ENCODE results near the gene AQP5. TPM values are rescaled to one million over a fixed set of nuclear protein-coding genes. Genes with fewer than 3 reads are reported as not detected.

The AQP5 gene
- total RNA-seq, 2 donors from 2014 or later: not detected

GRCh38 chr12:49948866-49949845, 12.5 kb upstream of the AQP5 start:
- Mint-ChIP-seq H3K36me3 (ENCODE audit: insufficient read depth in 2 of 2) (no peaks in the 10 kb centered on the region), H3K27me3 (ENCODE audit: low read depth) (peaks cover 7% of the 10 kb centered on the region), H3K27ac (no peak overlapping the region), H3K4me1 (ENCODE audit: low read depth) (peaks cover 23% of the 10 kb centered on the region), H3K9me3 (no peaks in the 10 kb centered on the region), H3K4me3 (no peak overlapping the region)
- no peak for DNase-seq
- ATAC-seq (replicated peaks in 1 of 2): no peak

DNA sequence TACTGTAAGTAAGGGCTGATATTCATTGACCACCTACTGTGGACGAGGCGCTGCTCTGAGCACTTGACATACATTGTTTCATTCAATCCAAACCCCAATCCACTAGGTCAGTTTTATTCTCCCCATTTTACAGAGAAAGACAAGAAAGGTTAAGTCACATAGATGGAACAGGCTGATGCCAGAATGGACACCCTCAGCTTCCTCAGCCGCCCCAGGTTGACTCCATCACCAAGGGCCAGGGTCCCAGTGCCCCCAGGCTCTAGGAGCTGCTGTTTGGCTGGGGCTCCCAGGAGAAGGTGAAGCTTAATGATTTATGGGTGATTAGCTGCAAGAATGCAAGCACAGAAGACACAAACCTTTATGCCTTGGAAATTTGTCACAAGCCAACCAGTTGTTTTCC, 11.8 kb upstream of the AQP5 start:
- Mint-ChIP-seq H3K4me3 (no peak overlapping the region), H3K36me3 (ENCODE audit: insufficient read depth in 2 of 2) (no peaks in the 10 kb centered on the region)

GRCh38 chr12:49950273-49951251, 11.1 kb upstream of the AQP5 start, which contains the start of gene AQP2:
AQP2 (plus strand) TSS chr12:49950737; CDS start chr12:49950831, 94 bp downstream.
- H3K9me3 Mint-ChIP-seq: no peaks in the 10 kb centered on the region

More for the DNA sequence above, 11.8 kb upstream of the AQP5 start:
- Mint-ChIP-seq H3K27ac (no peak overlapping the region), H3K9me3 (no peaks in the 10 kb centered on the region), H3K4me1 (ENCODE audit: low read depth) (peaks cover 17% of the 10 kb centered on the region), H3K27me3 (ENCODE audit: low read depth) (peaks cover 14% of the 10 kb centered on the region)
- ATAC-seq (replicated peaks in 1 of 2) (no peak), DNase-seq (no peak)

GRCh38 chr12:49951411-49952240, 10.0 kb upstream of the AQP5 start:
- Mint-ChIP-seq H3K36me3 (ENCODE audit: insufficient read depth in 2 of 2) (no peaks in the 10 kb centered on the region), H3K9me3 (no peaks in the 10 kb centered on the region), H3K27me3 (ENCODE audit: low read depth) (peaks cover 27% of the 10 kb centered on the region), H3K27ac (no peak overlapping the region), H3K4me3 (no peak overlapping the region), H3K4me1 (ENCODE audit: low read depth) (no peaks in the 10 kb centered on the region)
- no peak for ATAC-seq (replicated peaks in 1 of 2)
- no peak for DNase-seq

More at GRCh38 chr12:49950273-49951251, 11.1 kb upstream of the AQP5 start, which contains the start of gene AQP2:
- Mint-ChIP-seq H3K27me3 (ENCODE audit: low read depth) (peaks cover 19% of the 10 kb centered on the region), H3K4me3 (no peak within 1 kb of the TSS), H3K4me1 (ENCODE audit: low read depth) (peaks cover 10% of the 10 kb centered on the region), H3K27ac (no peak within 1 kb of the TSS), H3K36me3 (ENCODE audit: insufficient read depth in 2 of 2) (no peaks in the 10 kb centered on the region)
- ATAC-seq (replicated peaks in 1 of 2) (no peak), DNase-seq (no peak)

DNA sequence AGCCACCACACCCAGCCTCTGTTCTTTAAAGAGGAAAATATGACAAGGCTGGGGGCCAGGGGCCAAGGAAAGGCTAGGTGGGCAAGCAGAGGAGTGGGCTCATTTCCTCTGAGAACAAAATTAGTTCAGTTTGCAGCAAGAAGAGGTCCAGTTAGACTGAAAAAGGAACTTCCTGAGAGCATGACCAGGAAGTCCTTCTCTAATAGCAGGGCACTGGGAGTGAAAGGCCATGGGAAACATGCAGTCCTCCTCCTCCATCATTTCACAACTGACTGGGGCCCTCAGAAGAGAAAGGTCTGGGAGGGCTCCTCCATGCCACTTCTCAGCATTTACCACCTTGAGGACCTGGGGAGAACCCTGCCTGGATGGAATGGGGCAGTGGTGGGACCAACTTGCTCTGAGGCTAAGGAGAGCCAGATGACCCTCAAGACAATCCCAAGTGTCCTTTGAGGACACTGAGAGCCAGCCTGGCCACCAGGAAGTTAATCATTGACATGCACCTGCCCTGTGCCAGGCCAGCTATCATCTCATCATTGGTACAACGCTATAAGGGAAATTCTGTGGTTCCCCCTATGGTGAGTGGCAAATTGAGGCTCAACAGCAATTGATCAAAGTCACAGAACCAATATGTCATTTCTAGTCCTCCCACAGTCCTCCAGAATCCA, 9.1 kb upstream of the AQP5 start:
- Mint-ChIP-seq H3K36me3 (ENCODE audit: insufficient read depth in 2 of 2) (no peaks in the 10 kb centered on the region), H3K27me3 (ENCODE audit: low read depth) (peaks cover 36% of the 10 kb centered on the region), H3K4me3 (no peak overlapping the region), H3K4me1 (ENCODE audit: low read depth) (no peaks in the 10 kb centered on the region), H3K9me3 (no peaks in the 10 kb centered on the region), H3K27ac (no peak overlapping the region)
- DNase-seq (no peak), ATAC-seq (replicated peaks in 1 of 2) (no peak)

GRCh38 chr12:49953151-49953550, 8.5 kb upstream of the AQP5 start:
- no peak for DNase-seq
- no peak overlapping the region for H3K4me3 Mint-ChIP-seq
- H3K27ac Mint-ChIP-seq: no peak overlapping the region
- H3K27me3 Mint-ChIP-seq (ENCODE audit: low read depth): peaks cover 43% of the 10 kb centered on the region
- H3K4me1 Mint-ChIP-seq (ENCODE audit: low read depth): no peaks in the 10 kb centered on the region
- H3K9me3 Mint-ChIP-seq: no peaks in the 10 kb centered on the region
- no peaks in the 10 kb centered on the region for H3K36me3 Mint-ChIP-seq (ENCODE audit: insufficient read depth in 2 of 2)
- ATAC-seq (replicated peaks in 1 of 2): no peak

- H3K9me3 Mint-ChIP-seq: no peaks in the 10 kb centered on the region
- no peak overlapping the region for H3K27ac Mint-ChIP-seq
- ATAC-seq (replicated peaks in 1 of 2) (no peak), DNase-seq (no peak)
- no peaks in the 10 kb centered on the region for H3K4me1 Mint-ChIP-seq (ENCODE audit: low read depth)
- H3K36me3 Mint-ChIP-seq (ENCODE audit: insufficient read depth in 2 of 2): no peaks in the 10 kb centered on the region
- H3K4me3 Mint-ChIP-seq: no peak overlapping the region
- H3K27me3 Mint-ChIP-seq (ENCODE audit: low read depth): peaks cover 53% of the 10 kb centered on the region
Observed at GRCh38 chr12:49953961-49954846, 7.5 kb upstream of the AQP5 start.

DNA sequence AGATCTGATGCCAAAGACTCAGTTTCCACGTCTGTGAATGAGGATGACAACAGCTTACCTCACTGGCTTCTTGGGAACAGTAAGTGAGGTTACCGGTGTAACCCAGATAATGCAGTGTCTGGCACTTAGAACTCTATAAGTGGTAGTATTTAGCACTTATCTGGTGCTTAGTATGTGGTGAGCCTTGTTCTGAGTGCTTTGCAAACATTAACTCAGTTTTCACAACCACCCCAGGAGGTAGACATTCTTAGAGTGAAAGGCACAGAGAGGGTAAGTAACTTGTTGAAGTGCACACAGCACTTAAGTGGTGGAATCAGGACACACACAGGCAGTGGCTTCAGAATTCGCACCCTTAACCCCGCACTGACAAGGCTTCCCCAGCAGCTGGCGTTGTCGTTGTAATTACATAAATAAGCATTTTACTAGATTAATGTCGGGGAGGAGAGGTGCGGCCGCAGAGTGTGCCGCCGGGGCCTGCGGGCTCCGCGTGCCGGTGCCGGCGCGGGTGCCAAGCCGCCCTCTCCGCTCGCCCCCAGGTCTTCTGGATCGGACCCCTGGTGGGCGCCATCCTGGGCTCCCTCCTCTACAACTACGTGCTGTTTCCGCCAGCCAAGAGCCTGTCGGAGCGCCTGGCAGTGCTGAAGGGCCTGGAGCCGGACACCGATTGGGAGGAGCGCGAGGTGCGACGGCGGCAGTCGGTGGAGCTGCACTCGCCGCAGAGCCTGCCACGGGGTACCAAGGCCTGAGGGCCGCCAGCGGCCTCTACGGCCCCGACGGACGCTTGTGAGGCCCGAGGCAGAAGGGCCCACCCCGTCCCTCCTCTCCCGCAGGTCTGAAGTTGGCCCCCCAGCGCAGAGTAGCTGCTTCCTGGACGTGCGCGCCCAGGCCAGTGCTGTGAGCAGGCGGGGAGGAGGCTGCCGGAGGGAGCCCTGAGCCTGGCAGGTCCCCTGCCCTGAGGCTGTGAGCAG, 6.5 kb upstream of the AQP5 start:
- peaks cover 62% of the 10 kb centered on the region for H3K27me3 Mint-ChIP-seq (ENCODE audit: low read depth)
- ATAC-seq (replicated peaks in 1 of 2): peak in 1 of 2 donors; percentile 22
- H3K9me3 Mint-ChIP-seq: no peaks in the 10 kb centered on the region

DNA sequence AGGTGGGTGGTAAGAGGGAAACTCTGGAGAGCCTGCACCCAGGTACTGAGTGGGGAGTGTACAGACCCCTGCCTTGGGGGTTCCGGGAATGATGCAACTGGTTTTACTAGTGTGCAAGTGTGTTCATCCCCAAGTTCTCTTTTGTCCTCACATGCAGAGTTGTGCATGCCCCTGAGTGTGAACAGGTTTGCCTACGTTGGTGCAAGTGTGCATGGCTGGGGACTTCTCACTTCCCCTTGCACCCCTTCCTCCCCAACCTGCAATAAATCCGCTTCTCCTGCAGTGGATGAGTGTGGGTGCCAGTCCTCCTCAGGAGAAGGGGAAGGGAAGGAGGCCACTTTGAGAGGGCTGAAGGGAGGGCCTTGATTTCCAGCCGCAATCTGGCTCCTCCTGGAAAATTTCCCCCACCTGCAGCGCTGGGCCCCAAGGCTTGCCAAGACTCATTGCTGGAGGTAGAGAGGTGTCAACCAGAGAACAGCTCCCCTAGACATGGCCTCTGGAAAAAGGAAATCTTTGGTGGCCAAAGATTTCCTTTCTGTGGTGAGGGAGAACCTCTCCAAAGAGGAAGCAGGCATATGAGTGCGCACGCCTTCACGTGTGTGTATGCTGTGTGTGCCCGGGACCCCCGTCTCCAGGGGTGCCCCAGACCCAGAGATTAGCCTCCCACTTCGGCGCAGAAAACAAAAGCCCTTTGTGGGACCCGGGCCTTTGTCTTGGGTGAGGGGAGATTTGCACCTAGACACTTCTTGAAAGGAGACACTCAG, 5.6 kb upstream of the AQP5 start:
- Mint-ChIP-seq H3K4me1 (ENCODE audit: low read depth) (peaks cover 7% of the 10 kb centered on the region), H3K9me3 (no peaks in the 10 kb centered on the region), H3K36me3 (ENCODE audit: insufficient read depth in 2 of 2) (peaks cover 4 to 5% of the 10 kb centered on the region in 2 donors), H3K4me3 (no peak overlapping the region), H3K27ac (no peak overlapping the region), H3K27me3 (ENCODE audit: low read depth) (peaks cover 71% of the 10 kb centered on the region)
- no peak for ATAC-seq (replicated peaks in 1 of 2)
- no peak for DNase-seq

More for the DNA sequence above, 6.5 kb upstream of the AQP5 start:
- H3K27ac Mint-ChIP-seq: no peak overlapping the region
- no peak overlapping the region for H3K4me3 Mint-ChIP-seq
- peaks cover under 1% of the 10 kb centered on the region for H3K4me1 Mint-ChIP-seq (ENCODE audit: low read depth)
- H3K36me3 Mint-ChIP-seq (ENCODE audit: insufficient read depth in 2 of 2): no peaks in the 10 kb centered on the region
- DNase-seq: no peak

Data from activated T-cell treated with anti-CD3 and anti-CD28 coated beads, Interleukin-2, amount 50 U/mL, for 72 hours (primary cell).